Activated CD4-positive, alpha-beta T cell treated with anti-CD3 and anti-CD28 coated beads for 24 hours (primary cell): ENCODE measurements around the gene FBXL4.
"Not testable (repeated sequence)": the region's sequence is repeated elsewhere in the genome, so short reads cannot be mapped to it uniquely, and the experiment has no call there.

ENCODE experiments used
- DNase-seq, 2 donors: peaks; one replicate each; pipeline ENCODE4 v3.0.0-alpha.2; 2020; ENCODE audit warnings: low read depth in 2 of 2

FBXL4 gene

GRCh38 chr6:98945311-98946115, 2.2 kb downstream of the FBXL4 start:
- no peak for DNase-seq

GRCh38 chr6:98944598-98945081, 3.1 kb downstream of the FBXL4 start:
- DNase-seq = no peak

- DNase-seq = no peak
These were observed 3.6 kb downstream of the FBXL4 start for GRCh38 chr6:98944168-98944567.

- no peak for DNase-seq
These were observed 5.4 kb downstream of the FBXL4 start for GRCh38 chr6:98942263-98942803.

- no peak for DNase-seq
These were observed 6.4 kb downstream of the FBXL4 start for GRCh38 chr6:98941319-98941718.

- DNase-seq = no peak
These were observed 10.4 kb downstream of the FBXL4 start for GRCh38 chr6:98937351-98937750.

GRCh38 chr6:98932381-98932780, 15.4 kb downstream of the FBXL4 start:
- no peak for DNase-seq

- no peak for DNase-seq
These were observed 16.1 kb downstream of the FBXL4 start for GRCh38 chr6:98931696-98932095.

GRCh38 chr6:98929498-98930060, 18.2 kb downstream of the FBXL4 start:
- no peak for DNase-seq

- DNase-seq = no peak
These were observed 19.1 kb downstream of the FBXL4 start for GRCh38 chr6:98928688-98929087.

- no peak for DNase-seq
These were observed 20.2 kb downstream of the FBXL4 start for GRCh38 chr6:98927534-98927933.

GRCh38 chr6:98925831-98926230, 21.9 kb downstream of the FBXL4 start:
- DNase-seq = no peak

- DNase-seq = no peak
These were observed 23.1 kb downstream of the FBXL4 start for GRCh38 chr6:98924647-98925046.

- no peak for DNase-seq
These were observed 26.8 kb downstream of the FBXL4 start for GRCh38 chr6:98920904-98921431.

GRCh38 chr6:98910946-98911345, 36.8 kb downstream of the FBXL4 start:
- DNase-seq = not testable (repeated sequence)

GRCh38 chr6:98909236-98909635, 38.5 kb downstream of the FBXL4 start:
- DNase-seq = no peak

- DNase-seq = not testable (repeated sequence)
These were observed 41.4 kb downstream of the FBXL4 start for GRCh38 chr6:98906342-98906741.

GRCh38 chr6:98905759-98906158, 42.0 kb downstream of the FBXL4 start:
- DNase-seq = no peak

- DNase-seq = no peak
These were observed 43.6 kb downstream of the FBXL4 start for GRCh38 chr6:98904096-98904495.

GRCh38 chr6:98900706-98901105, 47.0 kb downstream of the FBXL4 start:
- no peak for DNase-seq

GRCh38 chr6:98894810-98895209, 52.9 kb downstream of the FBXL4 start:
- no peak for DNase-seq

GRCh38 chr6:98887650-98888049, 60.1 kb downstream of the FBXL4 start:
- no peak for DNase-seq

GRCh38 chr6:98885330-98885729, 62.4 kb downstream of the FBXL4 start:
- no peak for DNase-seq
